ENCODE results near the gene GPR35.

GRCh38 chr2:240648155-240648649, 22.9 kb downstream of the GPR35 start:
- TF ChIP-seq ZNF565 (CRISPR knock-in tag; conservative IDR thresholded peaks at IDR 0.05; ENCODE audit: low read depth) (no peak), CREB5 (CRISPR knock-in tag; IDR thresholded peaks at IDR 0.05; ENCODE audit: low read depth) (no peak), ZFP30 (CRISPR knock-in tag; IDR thresholded peaks at IDR 0.05) (no peak)
